Bronchial epithelial cell (primary cell): ENCODE data around the gene NLRP1. TPM values are rescaled to one million over a fixed set of nuclear protein-coding genes. Genes with fewer than 3 reads are reported as not detected.

ENCODE experiments used
- DNase-seq: peaks from one replicate; pipeline ENCODE4 v3.0.0-alpha.2; 2010; ENCODE audit warnings: low read depth
- FAIRE-seq: peaks from 2 replicates; lab custom pipeline; 2011; peaks lifted over from hg19 to GRCh38; lab: Jason Lieb, UNC
- H3K27me3 ChIP-seq: 2 replicates; pipeline ENCODE4 v1.5.1; 2011; ENCODE audit warnings: low read length; ENCODE audit not compliant: control insufficient read depth, insufficient read depth
- H3K36me3 ChIP-seq: 2 replicates; pipeline ENCODE4 v1.5.1; 2011; ENCODE audit warnings: low read length; ENCODE audit not compliant: control insufficient read depth, insufficient read depth
- H3K4me3 ChIP-seq: 2 replicates; pipeline ENCODE4 v1.5.1; 2011; ENCODE audit warnings: mild to moderate bottlenecking, low read depth, low read length, control low read depth
- total RNA-seq: library from RNA; depleted of rRNA; stranded (reverse); fragments of >200 nt; gene quantifications from 2 replicates; pipeline ENCODE4 v1.2.1, GENCODE V29; 2014
- TF ChIP-seq, protein P1 (sequence below): IDR thresholded peaks from 2 replicates; pipeline ENCODE4 v1.5.1; 2011; ENCODE audit warnings: mild to moderate bottlenecking, moderate library complexity, low read length, control low read depth, inconsistent platforms; ENCODE audit not compliant: insufficient read depth, severe bottlenecking

Gene NLRP1
- total RNA-seq, 1 donor from 2014 or later, result 12.9 TPM

GRCh38 chr17:5565808-5566207, 18.5 kb downstream of the NLRP1 start:
- H3K27me3 ChIP-seq, result no peaks in the 10 kb centered on the region
- no peak overlapping the region for H3K4me3 ChIP-seq
- H3K36me3 ChIP-seq, result peaks cover 7% of the 10 kb centered on the region
- FAIRE-seq (no peak), DNase-seq (no peak)
- TF ChIP-seq, protein P1, sequence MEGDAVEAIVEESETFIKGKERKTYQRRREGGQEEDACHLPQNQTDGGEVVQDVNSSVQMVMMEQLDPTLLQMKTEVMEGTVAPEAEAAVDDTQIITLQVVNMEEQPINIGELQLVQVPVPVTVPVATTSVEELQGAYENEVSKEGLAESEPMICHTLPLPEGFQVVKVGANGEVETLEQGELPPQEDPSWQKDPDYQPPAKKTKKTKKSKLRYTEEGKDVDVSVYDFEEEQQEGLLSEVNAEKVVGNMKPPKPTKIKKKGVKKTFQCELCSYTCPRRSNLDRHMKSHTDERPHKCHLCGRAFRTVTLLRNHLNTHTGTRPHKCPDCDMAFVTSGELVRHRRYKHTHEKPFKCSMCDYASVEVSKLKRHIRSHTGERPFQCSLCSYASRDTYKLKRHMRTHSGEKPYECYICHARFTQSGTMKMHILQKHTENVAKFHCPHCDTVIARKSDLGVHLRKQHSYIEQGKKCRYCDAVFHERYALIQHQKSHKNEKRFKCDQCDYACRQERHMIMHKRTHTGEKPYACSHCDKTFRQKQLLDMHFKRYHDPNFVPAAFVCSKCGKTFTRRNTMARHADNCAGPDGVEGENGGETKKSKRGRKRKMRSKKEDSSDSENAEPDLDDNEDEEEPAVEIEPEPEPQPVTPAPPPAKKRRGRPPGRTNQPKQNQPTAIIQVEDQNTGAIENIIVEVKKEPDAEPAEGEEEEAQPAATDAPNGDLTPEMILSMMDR, result no peak

DNA sequence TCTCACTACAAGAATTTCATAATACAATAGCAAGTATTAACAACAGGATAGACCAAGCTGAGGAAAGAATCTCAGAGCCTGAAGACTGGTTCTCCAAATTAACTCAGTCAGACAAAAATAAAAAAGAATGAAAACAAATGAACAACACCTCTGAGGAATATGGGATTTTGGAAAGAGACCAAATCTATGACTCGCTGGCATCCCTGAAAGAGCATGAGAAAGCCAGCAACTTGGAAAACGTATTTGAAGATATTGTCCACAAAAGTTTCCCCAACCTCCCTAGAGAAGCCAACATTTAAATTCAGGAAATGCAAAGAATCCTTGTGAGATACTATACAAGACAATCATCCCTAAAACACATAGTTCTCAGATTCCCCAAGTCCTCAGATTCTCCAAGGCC, 20.9 kb downstream of the NLRP1 start:
- FAIRE-seq, result no peak
- peak; percentile 55 for DNase-seq

GRCh38 chr17:5562661-5563360, 21.5 kb downstream of the NLRP1 start:
- TF ChIP-seq, protein P1, result no peak
- DNase-seq (no peak), FAIRE-seq (no peak)
- Histone ChIP-seq H3K4me3 (no peak overlapping the region), H3K27me3 (no peaks in the 10 kb centered on the region), H3K36me3 (peaks cover 23% of the 10 kb centered on the region)

More for the DNA sequence above, 20.9 kb downstream of the NLRP1 start:
- no peak overlapping the region for H3K4me3 ChIP-seq
- no peaks in the 10 kb centered on the region for H3K27me3 ChIP-seq
- peaks cover 18% of the 10 kb centered on the region for H3K36me3 ChIP-seq
- TF ChIP-seq, protein P1, result no peak

- FAIRE-seq (no peak), DNase-seq (no peak)
- Histone ChIP-seq H3K4me3 (no peak overlapping the region), H3K27me3 (no peaks in the 10 kb centered on the region), H3K36me3 (peaks cover 24% of the 10 kb centered on the region)
- TF ChIP-seq, protein P1, result no peak
Observed at GRCh38 chr17:5561736-5562571, 22.4 kb downstream of the NLRP1 start.

DNA sequence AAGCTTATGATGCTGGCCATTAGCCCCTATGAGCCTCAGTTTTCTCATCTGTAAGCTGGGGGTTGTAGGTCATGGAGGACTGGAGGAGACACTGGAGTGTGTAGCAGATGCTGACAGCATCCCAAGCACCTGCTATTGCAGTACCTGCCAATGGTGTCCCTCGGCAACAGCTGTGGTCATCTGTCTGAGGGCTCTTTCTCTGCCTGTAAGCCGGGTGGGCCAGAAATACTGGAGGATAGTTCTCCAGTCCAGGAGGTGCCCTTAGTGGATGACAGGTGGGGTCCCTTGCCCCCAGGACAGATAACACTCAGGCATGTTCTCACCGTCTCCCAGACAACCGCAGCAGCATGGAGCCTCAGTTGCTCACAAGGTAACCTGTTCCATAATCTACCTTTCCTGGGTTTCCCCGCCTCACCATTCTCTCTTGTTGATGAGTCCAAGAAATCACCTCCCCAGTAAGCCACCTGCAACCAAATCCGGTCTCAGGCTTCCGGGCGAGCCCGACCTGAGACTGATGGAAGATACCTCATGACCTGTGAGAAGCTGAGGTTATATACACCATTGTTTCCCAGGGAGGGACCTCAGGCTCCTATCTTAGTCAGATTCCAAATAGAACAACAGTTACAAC, 23.8 kb downstream of the NLRP1 start:
- FAIRE-seq (no peak), DNase-seq (no peak)
- peaks cover 24% of the 10 kb centered on the region for H3K36me3 ChIP-seq
- H3K27me3 ChIP-seq, result no peaks in the 10 kb centered on the region
- TF ChIP-seq, protein P1, result no peak
- H3K4me3 ChIP-seq, result no peak overlapping the region
